ENCODE measurements around the gene IRF9.

The IRF9 gene

DNA sequence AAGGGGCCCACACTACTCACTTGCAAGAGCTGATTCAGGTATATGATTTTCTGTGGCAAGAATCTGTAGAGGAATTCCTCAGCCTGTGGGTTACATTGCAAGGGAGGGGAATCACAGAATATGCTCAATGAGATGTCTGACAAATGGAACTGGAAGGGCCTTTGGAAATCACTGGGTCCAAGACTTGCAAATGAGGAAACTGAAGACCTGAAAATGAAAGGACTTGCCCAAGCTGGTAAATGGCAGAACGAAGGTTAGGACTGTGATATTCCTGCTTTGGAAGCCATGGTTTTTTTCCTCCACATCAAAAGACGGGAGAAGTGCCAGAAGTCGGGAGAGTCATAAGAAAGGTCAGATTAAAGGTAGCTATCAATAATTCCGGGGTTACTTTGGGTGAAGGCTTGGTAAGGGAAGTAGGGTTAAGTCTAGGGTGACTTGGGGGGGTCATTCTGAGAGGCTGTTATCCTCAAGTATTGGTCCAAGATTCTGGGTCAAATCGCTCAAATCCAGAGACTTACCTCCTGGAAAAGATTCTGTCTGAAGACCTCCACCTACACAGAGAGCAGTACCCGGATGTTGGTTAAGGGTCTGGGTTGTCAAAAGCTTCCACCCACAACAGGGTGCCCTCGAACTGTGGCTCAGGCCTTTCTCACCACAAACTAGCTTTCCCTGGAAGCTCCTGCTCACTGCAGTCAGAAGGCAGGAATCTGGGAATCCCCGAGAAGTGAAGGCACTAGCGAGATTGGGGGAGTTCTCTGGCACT is 15.2 kb upstream of the IRF9 start:
- no peaks in the 10 kb centered on the region for H3K4me1 ChIP-seq (ENCODE audit: insufficient read depth, insufficient read length)

GRCh38 chr14:24146453-24146977 is 14.6 kb upstream of the IRF9 start, which contains the start of gene PSME2:
Gene PSME2 (minus strand): TSS chr14:24146610. CDS start chr14:24146581, 29 bp downstream.
- no peaks in the 10 kb centered on the region for H3K27me3 ChIP-seq (ENCODE audit: insufficient read depth, insufficient read length)
- peak within 1 kb of the TSS; percentile 90 for H3K4me3 ChIP-seq (ENCODE audit: insufficient read length, low read depth)
- H3K9me3 ChIP-seq (ENCODE audit: insufficient read depth, low read length) = no peaks in the 10 kb centered on the region
- peak; percentile 91 for DNase-seq (ENCODE audit: low read depth, low spot score)
- H3K4me1 ChIP-seq (ENCODE audit: insufficient read depth, insufficient read length) = no peaks in the 10 kb centered on the region
- peaks cover 49% of the 10 kb centered on the region for H3K36me3 ChIP-seq (ENCODE audit: insufficient read depth, insufficient read length, low read length)
- TF ChIP-seq YY1 (IDR thresholded peaks at IDR 0.05; ENCODE audit: insufficient read depth, insufficient read length) (no peak), SUZ12 (IDR thresholded peaks at IDR 0.05; ENCODE audit: extremely low read depth, insufficient read depth, insufficient read length) (no peak), ZNF274 (IDR thresholded peaks at IDR 0.05; ENCODE audit: low read depth, low read length) (no peak)
- peak within 1 kb of the TSS; percentile 94 for H3K9ac ChIP-seq (ENCODE audit: insufficient read length, low read depth)

More for the DNA sequence above, 15.2 kb upstream of the IRF9 start:
- Histone ChIP-seq H3K27me3 (ENCODE audit: insufficient read depth, insufficient read length) (no peaks in the 10 kb centered on the region), H3K9ac (ENCODE audit: insufficient read length, low read depth) (peak overlapping the region; percentile 85), H3K36me3 (ENCODE audit: insufficient read depth, insufficient read length, low read length) (peaks cover 42% of the 10 kb centered on the region), H3K4me3 (ENCODE audit: insufficient read length, low read depth) (peak overlapping the region; percentile 65), H3K9me3 (ENCODE audit: insufficient read depth, low read length) (no peaks in the 10 kb centered on the region)
- TF ChIP-seq ZNF274 (IDR thresholded peaks at IDR 0.05; ENCODE audit: low read depth, low read length) (no peak), SUZ12 (IDR thresholded peaks at IDR 0.05; ENCODE audit: extremely low read depth, insufficient read depth, insufficient read length) (no peak), YY1 (IDR thresholded peaks at IDR 0.05; ENCODE audit: insufficient read depth, insufficient read length) (no peak)
- no peak for DNase-seq (ENCODE audit: low read depth, low spot score)

DNA sequence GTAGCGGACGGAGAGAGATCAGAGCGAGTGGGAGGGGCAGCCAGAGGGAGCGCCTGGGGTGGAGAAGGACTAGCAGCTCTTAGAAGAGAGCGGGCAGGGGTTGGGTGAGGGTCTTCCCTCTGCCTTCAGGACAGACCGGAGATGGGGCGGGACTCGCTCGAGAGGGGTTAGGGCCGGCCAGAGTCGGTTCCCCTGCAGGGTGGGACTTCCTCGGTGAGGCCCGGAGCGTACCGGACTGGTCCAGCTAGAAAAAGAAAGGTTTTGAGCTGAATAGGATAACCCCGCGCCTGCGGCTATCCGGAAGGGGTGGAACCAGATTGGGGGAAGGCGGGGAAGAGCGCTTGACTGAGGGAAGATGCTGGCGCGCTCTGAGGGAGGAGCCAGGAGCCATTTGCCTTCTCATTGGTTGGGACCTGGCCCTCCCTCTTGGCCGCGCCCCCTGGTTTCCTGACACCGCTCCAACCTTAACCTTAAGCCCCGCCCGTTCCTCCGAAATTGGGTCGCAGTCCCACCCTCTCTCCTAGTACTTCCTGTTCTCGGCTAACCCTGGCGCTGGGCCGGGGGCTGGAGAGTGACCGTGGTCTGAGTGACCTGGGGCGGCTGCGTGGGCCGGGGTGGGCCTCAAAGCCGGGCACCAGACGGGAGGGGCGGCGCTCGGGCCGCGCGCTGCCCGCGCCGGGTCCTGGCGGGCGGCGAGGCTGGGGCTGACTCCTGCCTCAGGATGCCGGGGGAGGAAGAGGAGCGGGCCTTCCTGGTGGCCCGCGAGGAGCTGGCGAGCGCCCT is 13.9 kb upstream of the IRF9 start, which contains the start of gene RNF31:
Gene RNF31, plus strand, starts transcription at position 521 of the 783 bp plus-strand sequence. Its CDS starts 201 bp downstream, at position 722.
- TF ChIP-seq ZNF274 (IDR thresholded peaks at IDR 0.05; ENCODE audit: low read depth, low read length) (no peak), SUZ12 (IDR thresholded peaks at IDR 0.05; ENCODE audit: extremely low read depth, insufficient read depth, insufficient read length) (no peak), YY1 (IDR thresholded peaks at IDR 0.05; ENCODE audit: insufficient read depth, insufficient read length) (no peak)

DNA sequence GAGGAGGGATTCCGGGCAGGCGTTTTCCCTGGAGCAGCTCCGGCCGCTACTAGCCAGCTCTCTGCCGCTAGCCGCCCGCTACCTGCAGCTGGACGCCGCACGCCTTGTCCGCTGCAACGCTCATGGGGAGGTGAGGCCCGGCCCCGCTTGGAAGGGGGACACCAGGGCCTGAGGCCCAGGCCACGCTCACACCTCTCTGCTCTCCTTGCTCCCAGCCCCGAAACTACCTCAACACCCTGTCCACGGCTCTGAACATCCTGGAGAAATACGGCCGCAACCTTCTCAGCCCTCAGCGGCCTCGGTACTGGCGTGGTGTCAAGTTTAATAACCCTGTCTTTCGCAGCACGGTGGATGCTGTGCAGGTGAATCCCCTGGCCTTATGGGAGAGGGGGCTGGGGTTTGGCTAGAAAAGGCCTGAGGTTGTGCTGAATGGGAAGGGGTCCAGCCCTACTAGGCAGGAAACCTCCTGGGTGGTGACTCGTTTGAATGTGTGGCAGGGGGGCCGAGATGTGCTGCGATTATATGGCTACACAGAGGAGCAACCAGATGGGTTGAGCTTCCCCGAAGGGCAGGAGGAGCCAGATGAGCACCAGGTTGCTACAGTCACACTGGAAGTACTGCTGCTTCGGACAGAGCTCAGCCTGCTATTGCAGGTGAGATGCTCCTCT is 13.2 kb upstream of the IRF9 start:
- Histone ChIP-seq H3K9ac (ENCODE audit: insufficient read length, low read depth) (peak overlapping the region; percentile 94), H3K27me3 (ENCODE audit: insufficient read depth, insufficient read length) (no peaks in the 10 kb centered on the region), H3K9me3 (ENCODE audit: insufficient read depth, low read length) (no peaks in the 10 kb centered on the region), H3K36me3 (ENCODE audit: insufficient read depth, insufficient read length, low read length) (peaks cover 59% of the 10 kb centered on the region), H3K4me3 (ENCODE audit: insufficient read length, low read depth) (peak overlapping the region; percentile 90), H3K4me1 (ENCODE audit: insufficient read depth, insufficient read length) (no peaks in the 10 kb centered on the region)
- no peak for TF ChIP-seq SUZ12 (IDR thresholded peaks at IDR 0.05; ENCODE audit: extremely low read depth, insufficient read depth, insufficient read length)
- TF ChIP-seq ZNF274 (IDR thresholded peaks at IDR 0.05; ENCODE audit: low read depth, low read length) = no peak
- no peak for TF ChIP-seq YY1 (IDR thresholded peaks at IDR 0.05; ENCODE audit: insufficient read depth, insufficient read length)
- DNase-seq (ENCODE audit: low read depth, low spot score) = no peak

More for the DNA sequence above, 13.9 kb upstream of the IRF9 start, which contains the start of gene RNF31:
- peak within 1 kb of the TSS; percentile 90 for H3K4me3 ChIP-seq (ENCODE audit: insufficient read length, low read depth)
- H3K9ac ChIP-seq (ENCODE audit: insufficient read length, low read depth) = peak within 1 kb of the TSS; percentile 94
- no peaks in the 10 kb centered on the region for H3K4me1 ChIP-seq (ENCODE audit: insufficient read depth, insufficient read length)
- H3K27me3 ChIP-seq (ENCODE audit: insufficient read depth, insufficient read length) = no peaks in the 10 kb centered on the region
- H3K9me3 ChIP-seq (ENCODE audit: insufficient read depth, low read length) = no peaks in the 10 kb centered on the region
- peaks cover 55% of the 10 kb centered on the region for H3K36me3 ChIP-seq (ENCODE audit: insufficient read depth, insufficient read length, low read length)
- peak; percentile 94 for DNase-seq (ENCODE audit: low read depth, low spot score)

GRCh38 chr14:24149302-24149969 is 11.6 kb upstream of the IRF9 start:
- Histone ChIP-seq H3K9ac (ENCODE audit: insufficient read length, low read depth) (no peak overlapping the region), H3K27me3 (ENCODE audit: insufficient read depth, insufficient read length) (no peaks in the 10 kb centered on the region), H3K36me3 (ENCODE audit: insufficient read depth, insufficient read length, low read length) (peaks cover 48% of the 10 kb centered on the region), H3K4me1 (ENCODE audit: insufficient read depth, insufficient read length) (no peaks in the 10 kb centered on the region), H3K9me3 (ENCODE audit: insufficient read depth, low read length) (no peaks in the 10 kb centered on the region), H3K4me3 (ENCODE audit: insufficient read length, low read depth) (no peak overlapping the region)
- TF ChIP-seq YY1 (IDR thresholded peaks at IDR 0.05; ENCODE audit: insufficient read depth, insufficient read length) (no peak), ZNF274 (IDR thresholded peaks at IDR 0.05; ENCODE audit: low read depth, low read length) (no peak), SUZ12 (IDR thresholded peaks at IDR 0.05; ENCODE audit: extremely low read depth, insufficient read depth, insufficient read length) (no peak)
- no peak for DNase-seq (ENCODE audit: low read depth, low spot score)

DNA sequence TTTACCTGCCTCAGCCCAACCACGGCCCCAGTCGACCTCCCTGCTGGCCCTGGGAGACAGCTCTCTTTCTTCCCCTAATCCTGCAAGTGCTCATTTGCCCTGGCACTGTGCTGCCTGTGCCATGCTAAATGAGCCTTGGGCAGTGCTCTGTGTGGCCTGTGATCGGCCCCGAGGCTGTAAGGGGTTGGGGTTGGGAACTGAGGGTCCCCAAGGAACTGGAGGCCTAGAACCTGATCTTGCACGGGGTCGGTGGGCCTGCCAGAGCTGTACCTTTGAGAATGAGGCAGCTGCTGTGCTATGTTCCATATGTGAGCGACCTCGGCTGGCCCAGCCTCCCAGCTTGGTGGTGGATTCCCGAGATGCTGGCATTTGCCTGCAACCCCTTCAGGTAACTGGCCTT is 11.0 kb upstream of the IRF9 start:
- Histone ChIP-seq H3K36me3 (ENCODE audit: insufficient read depth, insufficient read length, low read length) (peaks cover 50% of the 10 kb centered on the region), H3K9ac (ENCODE audit: insufficient read length, low read depth) (no peak overlapping the region), H3K4me3 (ENCODE audit: insufficient read length, low read depth) (no peak overlapping the region), H3K9me3 (ENCODE audit: insufficient read depth, low read length) (no peaks in the 10 kb centered on the region), H3K27me3 (ENCODE audit: insufficient read depth, insufficient read length) (no peaks in the 10 kb centered on the region), H3K4me1 (ENCODE audit: insufficient read depth, insufficient read length) (no peaks in the 10 kb centered on the region)
- DNase-seq (ENCODE audit: low read depth, low spot score) = no peak
- no peak for TF ChIP-seq YY1 (IDR thresholded peaks at IDR 0.05; ENCODE audit: insufficient read depth, insufficient read length)
- no peak for TF ChIP-seq SUZ12 (IDR thresholded peaks at IDR 0.05; ENCODE audit: extremely low read depth, insufficient read depth, insufficient read length)
- no peak for TF ChIP-seq ZNF274 (IDR thresholded peaks at IDR 0.05; ENCODE audit: low read depth, low read length)
